Neural progenitor cell (in vitro differentiated cells): ENCODE results near the gene CDKL5. TPM values are rescaled to one million over a fixed set of nuclear protein-coding genes. Genes with fewer than 3 reads are reported as not detected.

Source experiments
- DNase-seq: peaks from one replicate; pipeline ENCODE4 v3.0.0-alpha.2; 2016; ENCODE audit warnings: low spot score
- H2AFZ ChIP-seq: fragments of 200-600 bp; sonication (generic); replicated peaks from 2 replicates; pipeline ENCODE4 v1.6.1; 2016; ENCODE audit warnings: antibody characterized with exemption
- H3F3A ChIP-seq: fragments of 200-600 bp; sonication (generic); 2 replicates; pipeline ENCODE4 v1.6.1; 2016; ENCODE audit warnings: antibody characterized with exemption, low read depth
- H3K27ac ChIP-seq: fragments of 200-600 bp; sonication (generic); 2 replicates; pipeline ENCODE4 v1.5.1; 2016; ENCODE audit warnings: mild to moderate bottlenecking
- H3K27me3 ChIP-seq: fragments of 200-600 bp; sonication (generic); 2 replicates; pipeline ENCODE4 v1.6.1; 2016; ENCODE audit warnings: mild to moderate bottlenecking, moderate library complexity
- H3K36me3 ChIP-seq: fragments of 200-600 bp; sonication (generic); 2 replicates; pipeline ENCODE4 v1.5.1; 2016
- H3K4me1 ChIP-seq: fragments of 200-600 bp; sonication (generic); 2 replicates; pipeline ENCODE4 v1.6.1; 2016; ENCODE audit warnings: mixed run types
- H3K4me2 ChIP-seq: fragments of 200-600 bp; sonication (generic); 2 replicates; pipeline ENCODE4 v1.6.1; 2016
- H3K4me3 ChIP-seq: fragments of 200-600 bp; sonication (generic); 2 replicates; pipeline ENCODE4 v1.5.1; 2016
- H3K79me2 ChIP-seq: fragments of 200-600 bp; sonication (generic); 2 replicates; pipeline ENCODE4 v1.6.1; 2016; ENCODE audit warnings: low read depth
- H3K9ac ChIP-seq: fragments of 200-600 bp; sonication (generic); 2 replicates; pipeline ENCODE4 v1.6.1; 2016
- H3K9me3 ChIP-seq: fragments of 200-600 bp; sonication (generic); 2 replicates; pipeline ENCODE4 v1.5.1; 2016; ENCODE audit warnings: low read depth
- H4K20me1 ChIP-seq: fragments of 200-600 bp; sonication (generic); 2 replicates; pipeline ENCODE4 v1.6.1; 2016; ENCODE audit warnings: low read depth
- H3K27ac Mint-ChIP-seq: 3 replicates; pipeline ENCODE4 v1.8.0; 2021; ENCODE audit warnings: mixed read lengths
- H3K27me3 Mint-ChIP-seq: 2 replicates; pipeline ENCODE4 v1.8.0; 2022; ENCODE audit warnings: low read depth, mild to moderate bottlenecking, inconsistent platforms, moderate library complexity, mixed read lengths; ENCODE audit not compliant: insufficient read depth
- H3K36me3 Mint-ChIP-seq: 3 replicates; pipeline ENCODE4 v1.8.0; 2021; ENCODE audit warnings: mixed read lengths
- H3K4me1 Mint-ChIP-seq: 3 replicates; pipeline ENCODE4 v1.8.0; 2021; ENCODE audit warnings: mixed read lengths
- H3K4me3 Mint-ChIP-seq: 3 replicates; pipeline ENCODE4 v1.8.0; 2021; ENCODE audit warnings: mild to moderate bottlenecking, moderate library complexity, mixed read lengths
- H3K9me3 Mint-ChIP-seq: 3 replicates; pipeline ENCODE4 v1.8.0; 2020; ENCODE audit warnings: mixed read lengths
- CTCF ChIP-seq: fragments of 200-600 bp; sonication (generic); IDR thresholded peaks from 2 replicates; pipeline ENCODE4 v1.5.1; 2017; ENCODE audit warnings: antibody characterized with exemption, mild to moderate bottlenecking
- EZH2 ChIP-seq: fragments of 200-600 bp; sonication (generic); IDR thresholded peaks from 2 replicates; pipeline ENCODE4 v1.6.1; 2017; ENCODE audit warnings: antibody characterized with exemption, mild to moderate bottlenecking, moderate library complexity
- EZH2phosphoT487 ChIP-seq: fragments of 200-600 bp; sonication (generic); IDR thresholded peaks from 2 replicates; pipeline ENCODE4 v1.6.1; 2017; ENCODE audit warnings: antibody characterized with exemption
- total RNA-seq: library from RNA; depleted of rRNA; stranded (reverse); fragments of >200 nt; gene quantifications from 2 replicates; pipeline ENCODE4 v1.2.3, GENCODE V29; 2015; ENCODE audit warnings: low replicate concordance

Gene CDKL5
- total RNA-seq, 1 donor from 2014 or later, result 8.6 TPM

- Mint-ChIP-seq H3K4me3 (no peak overlapping the region), H3K27ac (no peak overlapping the region), H3K9me3 (no peaks in the 10 kb centered on the region), H3K36me3 (no peaks in the 10 kb centered on the region), H3K4me1 (no peaks in the 10 kb centered on the region), H3K27me3 (no peaks in the 10 kb centered on the region)
- no peaks in the 10 kb centered on the region for H3K79me2 ChIP-seq
- no peak overlapping the region for H3K27ac ChIP-seq
- H3F3A ChIP-seq, result no peaks in the 10 kb centered on the region
- TF ChIP-seq CTCF (no peak), EZH2 (no peak), EZH2phosphoT487 (no peak)
- H3K36me3 ChIP-seq, result peaks cover 3% of the 10 kb centered on the region
- H4K20me1 ChIP-seq, result no peaks in the 10 kb centered on the region
- no peaks in the 10 kb centered on the region for H3K27me3 ChIP-seq
- H3K4me2 ChIP-seq, result no peak overlapping the region
- H2AFZ ChIP-seq, result no peak overlapping the region
- H3K9ac ChIP-seq, result no peak overlapping the region
- no peaks in the 10 kb centered on the region for H3K4me1 ChIP-seq
- no peak for DNase-seq
- no peak overlapping the region for H3K4me3 ChIP-seq
- no peaks in the 10 kb centered on the region for H3K9me3 ChIP-seq
Observed at GRCh38 chrX:18594079-18594478, 168.7 kb downstream of the CDKL5 start.

GRCh38 chrX:18596096-18596495 lies 170.7 kb downstream of the CDKL5 start:
- H3F3A ChIP-seq, result no peaks in the 10 kb centered on the region
- H3K36me3 ChIP-seq, result peaks cover 3% of the 10 kb centered on the region
- Mint-ChIP-seq H3K4me3 (no peak overlapping the region), H3K4me1 (no peaks in the 10 kb centered on the region), H3K9me3 (no peaks in the 10 kb centered on the region), H3K27me3 (no peaks in the 10 kb centered on the region), H3K27ac (no peak overlapping the region), H3K36me3 (no peaks in the 10 kb centered on the region)
- DNase-seq, result no peak
- no peak overlapping the region for H3K9ac ChIP-seq
- TF ChIP-seq EZH2phosphoT487, result no peak
- no peaks in the 10 kb centered on the region for H3K9me3 ChIP-seq
- no peak overlapping the region for H3K4me3 ChIP-seq
- no peaks in the 10 kb centered on the region for H3K4me1 ChIP-seq
- H3K27me3 ChIP-seq, result no peaks in the 10 kb centered on the region
- H3K4me2 ChIP-seq, result no peak overlapping the region
- H4K20me1 ChIP-seq, result no peaks in the 10 kb centered on the region
- no peak overlapping the region for H3K27ac ChIP-seq
- no peak overlapping the region for H2AFZ ChIP-seq
- H3K79me2 ChIP-seq, result no peaks in the 10 kb centered on the region

GRCh38 chrX:18598413-18598812 lies 173.0 kb downstream of the CDKL5 start:
- DNase-seq, result no peak
- Histone ChIP-seq H3F3A (no peaks in the 10 kb centered on the region), H3K79me2 (no peaks in the 10 kb centered on the region), H3K27me3 (no peaks in the 10 kb centered on the region), H3K4me2 (no peak overlapping the region), H4K20me1 (no peaks in the 10 kb centered on the region), H2AFZ (no peak overlapping the region), H3K4me3 (no peak overlapping the region), H3K4me1 (no peaks in the 10 kb centered on the region), H3K27ac (no peak overlapping the region), H3K9me3 (peaks cover 2% of the 10 kb centered on the region), H3K36me3 (peaks cover 3% of the 10 kb centered on the region), H3K9ac (no peak overlapping the region)
- no peak for TF ChIP-seq CTCF
- TF ChIP-seq EZH2phosphoT487, result no peak
- peaks cover 2% of the 10 kb centered on the region for H3K27me3 Mint-ChIP-seq
- no peak overlapping the region for H3K27ac Mint-ChIP-seq
- no peak overlapping the region for H3K4me3 Mint-ChIP-seq
- peaks cover 2% of the 10 kb centered on the region for H3K36me3 Mint-ChIP-seq
- H3K4me1 Mint-ChIP-seq, result no peaks in the 10 kb centered on the region
- H3K9me3 Mint-ChIP-seq, result no peaks in the 10 kb centered on the region

GRCh38 chrX:18607966-18608365 lies 182.6 kb downstream of the CDKL5 start:
- Mint-ChIP-seq H3K27ac (no peak overlapping the region), H3K4me3 (no peak overlapping the region), H3K36me3 (peaks cover 10% of the 10 kb centered on the region), H3K4me1 (no peaks in the 10 kb centered on the region), H3K27me3 (peaks cover 3% of the 10 kb centered on the region), H3K9me3 (no peaks in the 10 kb centered on the region)
- Histone ChIP-seq H3K27ac (no peak overlapping the region), H3K36me3 (no peaks in the 10 kb centered on the region), H3K27me3 (no peaks in the 10 kb centered on the region), H3K4me2 (no peak overlapping the region), H3K9ac (no peak overlapping the region), H3K4me3 (no peak overlapping the region), H2AFZ (no peak overlapping the region), H3K4me1 (no peaks in the 10 kb centered on the region), H3F3A (no peaks in the 10 kb centered on the region), H4K20me1 (no peaks in the 10 kb centered on the region), H3K79me2 (no peaks in the 10 kb centered on the region), H3K9me3 (no peaks in the 10 kb centered on the region)
- TF ChIP-seq EZH2 (no peak), EZH2phosphoT487 (no peak), CTCF (no peak)
- DNase-seq, result no peak
